ENCODE data around the gene TPSD1. TPM values are rescaled to one million over a fixed set of nuclear protein-coding genes. Genes with fewer than 3 reads are reported as not detected.

TPSD1 gene
- total and polyA plus RNA-seq, 9 of the 15 experiments (the other 6 are each of a cell fraction or from before 2014, with no cell fraction given), result not detected

DNA sequence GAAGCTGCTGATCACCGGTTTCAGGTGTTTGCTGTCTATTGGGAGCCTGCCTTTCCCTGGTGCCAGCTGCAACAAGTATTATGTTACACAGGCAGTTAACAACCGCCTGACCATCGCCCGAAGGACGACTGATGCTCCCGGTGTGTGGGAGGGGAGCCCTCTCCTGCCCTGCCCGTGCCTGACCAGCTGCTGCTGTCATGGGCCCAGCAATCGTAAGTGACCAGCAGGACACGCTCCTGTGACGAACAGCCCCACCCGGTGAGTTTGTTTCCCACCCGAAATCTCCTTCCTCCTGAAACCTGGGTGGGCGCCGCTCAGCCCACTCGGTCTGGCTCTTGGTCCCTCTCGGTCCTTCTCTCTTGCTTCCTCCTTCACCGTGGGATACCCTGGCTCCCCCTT lies 35.7 kb downstream of the TPSD1 start:
- no peak for FAIRE-seq
- no peaks in the 10 kb centered on the region for H3K36me3 ChIP-seq (ENCODE audit: control insufficient read depth, insufficient read depth, low read length)
- POLR2A ChIA-PET, result interaction anchor here (0.6 to 1.6 kb wide), 3 partner anchors 9 to 624 kb away, joined by 3 to 4 read pairs (median 3); partner anchors contain the start of gene RHOT2
- 0 out of 3 replicates have a peak, but pooled peaks have one; percentile 14 for ATAC-seq
- H3K27ac ChIP-seq (ENCODE audit: extremely low read depth, low read depth, low read length), result no peak overlapping the region
- intact Hi-C loops (cut with micrococcal nuclease) (loop anchor here (10.0 kb wide), 1 partner anchor 53 kb away; no protein-coding TSS in a partner anchor), in situ Hi-C loops (cut with MboI) (no loop called here)
- no peaks in the 10 kb centered on the region for H3K79me2 ChIP-seq (ENCODE audit: control insufficient read depth, insufficient read depth, low read length)
- 33% methylated on average over 17 of the region's 17 CpGs for WGBS (ENCODE audit: insufficient coverage, low coverage, missing lambda C conversion rate)
- no peaks in the 10 kb centered on the region for H3K9me3 ChIP-seq (replicated peaks; ENCODE audit: control insufficient read depth, insufficient read depth, low read depth, low read length)
- H3K9ac ChIP-seq (ENCODE audit: insufficient read depth in 1 of 2, low read depth in 2 of 2, low read length in 2 of 2), result 0 out of 4 replicates have a peak overlapping the region, but pooled peaks of 1 of the 2 experiments have one; percentile 36
- CTCF ChIA-PET (ENCODE audit: low intra/inter-chr PET ratio), result no interaction called here
- H3K4me3 ChIP-seq, result no peak overlapping the region
- peaks cover 21 to 38% of the 10 kb centered on the region in 2 experiments for H3K4me1 ChIP-seq (replicated peaks in 1 of 2; ENCODE audit: control insufficient read depth in 2 of 2, insufficient read depth in 2 of 2, low read length in 2 of 2)
- peak; percentile 50; the same call in 1 of the 2 replicates for TF ChIP-seq TFAP4 (CRISPR knock-in tag; IDR thresholded peaks at IDR 0.05; ENCODE audit: borderline replicate concordance)
- TF ChIP-seq ZNF12 (CRISPR knock-in tag; IDR thresholded peaks at IDR 0.05), result peak; percentile 84; the same call in 1 of the 2 replicates
- TF ChIP-seq, protein P1, sequence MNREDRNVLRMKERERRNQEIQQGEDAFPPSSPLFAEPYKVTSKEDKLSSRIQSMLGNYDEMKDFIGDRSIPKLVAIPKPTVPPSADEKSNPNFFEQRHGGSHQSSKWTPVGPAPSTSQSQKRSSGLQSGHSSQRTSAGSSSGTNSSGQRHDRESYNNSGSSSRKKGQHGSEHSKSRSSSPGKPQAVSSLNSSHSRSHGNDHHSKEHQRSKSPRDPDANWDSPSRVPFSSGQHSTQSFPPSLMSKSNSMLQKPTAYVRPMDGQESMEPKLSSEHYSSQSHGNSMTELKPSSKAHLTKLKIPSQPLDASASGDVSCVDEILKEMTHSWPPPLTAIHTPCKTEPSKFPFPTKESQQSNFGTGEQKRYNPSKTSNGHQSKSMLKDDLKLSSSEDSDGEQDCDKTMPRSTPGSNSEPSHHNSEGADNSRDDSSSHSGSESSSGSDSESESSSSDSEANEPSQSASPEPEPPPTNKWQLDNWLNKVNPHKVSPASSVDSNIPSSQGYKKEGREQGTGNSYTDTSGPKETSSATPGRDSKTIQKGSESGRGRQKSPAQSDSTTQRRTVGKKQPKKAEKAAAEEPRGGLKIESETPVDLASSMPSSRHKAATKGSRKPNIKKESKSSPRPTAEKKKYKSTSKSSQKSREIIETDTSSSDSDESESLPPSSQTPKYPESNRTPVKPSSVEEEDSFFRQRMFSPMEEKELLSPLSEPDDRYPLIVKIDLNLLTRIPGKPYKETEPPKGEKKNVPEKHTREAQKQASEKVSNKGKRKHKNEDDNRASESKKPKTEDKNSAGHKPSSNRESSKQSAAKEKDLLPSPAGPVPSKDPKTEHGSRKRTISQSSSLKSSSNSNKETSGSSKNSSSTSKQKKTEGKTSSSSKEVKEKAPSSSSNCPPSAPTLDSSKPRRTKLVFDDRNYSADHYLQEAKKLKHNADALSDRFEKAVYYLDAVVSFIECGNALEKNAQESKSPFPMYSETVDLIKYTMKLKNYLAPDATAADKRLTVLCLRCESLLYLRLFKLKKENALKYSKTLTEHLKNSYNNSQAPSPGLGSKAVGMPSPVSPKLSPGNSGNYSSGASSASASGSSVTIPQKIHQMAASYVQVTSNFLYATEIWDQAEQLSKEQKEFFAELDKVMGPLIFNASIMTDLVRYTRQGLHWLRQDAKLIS (CRISPR knock-in tag; IDR thresholded peaks at IDR 0.05), result no peak
- no peak for TF ChIP-seq NR1H2 (CRISPR knock-in tag; IDR thresholded peaks at IDR 0.05)
- no peak for TF ChIP-seq FOXJ2 (tag; IDR thresholded peaks at IDR 0.05)
- peak; percentile 8 for TF ChIP-seq HMGN3 (IDR thresholded peaks at IDR 0.05; ENCODE audit: borderline replicate concordance, extremely low read depth, insufficient read length, low read depth, low read length)
- no peak for TF ChIP-seq SMC3 (conservative IDR thresholded peaks at IDR 0.05; ENCODE audit: insufficient read depth, low read depth, low read length)
- TF ChIP-seq, protein P2, sequence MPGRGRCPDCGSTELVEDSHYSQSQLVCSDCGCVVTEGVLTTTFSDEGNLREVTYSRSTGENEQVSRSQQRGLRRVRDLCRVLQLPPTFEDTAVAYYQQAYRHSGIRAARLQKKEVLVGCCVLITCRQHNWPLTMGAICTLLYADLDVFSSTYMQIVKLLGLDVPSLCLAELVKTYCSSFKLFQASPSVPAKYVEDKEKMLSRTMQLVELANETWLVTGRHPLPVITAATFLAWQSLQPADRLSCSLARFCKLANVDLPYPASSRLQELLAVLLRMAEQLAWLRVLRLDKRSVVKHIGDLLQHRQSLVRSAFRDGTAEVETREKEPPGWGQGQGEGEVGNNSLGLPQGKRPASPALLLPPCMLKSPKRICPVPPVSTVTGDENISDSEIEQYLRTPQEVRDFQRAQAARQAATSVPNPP (IDR thresholded peaks at IDR 0.05; ENCODE audit: borderline replicate concordance, insufficient read depth, insufficient read length), result no peak
- peak; percentile 78 for TF ChIP-seq BHLHE40 (IDR thresholded peaks at IDR 0.05; ENCODE audit: low read length)
- TF ChIP-seq MAFK (IDR thresholded peaks at IDR 0.05; ENCODE audit: low read length), result no peak
- TF ChIP-seq MTA3 (IDR thresholded peaks at IDR 0.05; ENCODE audit: borderline replicate concordance), result no peak
- no peak for TF ChIP-seq CSDE1 (IDR thresholded peaks at IDR 0.05)
- TF ChIP-seq ZNF77 (CRISPR knock-in tag; IDR thresholded peaks at IDR 0.05), result no peak
- no peaks in the 10 kb centered on the region for H3K9me1 ChIP-seq (ENCODE audit: control insufficient read depth, insufficient read depth, low read length)
- DNase-seq (ENCODE audit: extremely low read depth in 1 of 4, low spot score in 3 of 4), result no peak
- H3K27me3 ChIP-seq (ENCODE audit: control insufficient read depth in 2 of 2, insufficient read depth in 2 of 2, low read length in 2 of 2), result peaks cover 14 to 26% of the 10 kb centered on the region in 2 experiments; a peak in 4 of 5 replicates
- 0 out of 2 replicates have a peak overlapping the region, but pooled peaks have one; percentile 16 for H2AFZ ChIP-seq (ENCODE audit: low read depth, low read length)
- peaks cover 2% of the 10 kb centered on the region; the same call in 1 of the 2 replicates for H4K20me1 ChIP-seq (replicated peaks; ENCODE audit: control insufficient read depth, insufficient read depth, low read length)
- BruUV-seq (replicated peaks), result no TSS peak
- peak overlapping the region; percentile 11; the same call in 1 of the 2 replicates for H3K4me2 ChIP-seq (ENCODE audit: insufficient read depth, low read length)
